ENCODE results near the gene GJA8.
"Not testable (repeated sequence)": the region's sequence is repeated elsewhere in the genome, so short reads cannot be mapped to it uniquely, and the experiment has no call there.

Gene GJA8

GRCh38 chr1:147902253-147902845 is at the start of gene GJA8:
Gene GJA8, plus strand, starts transcription at chr1:147902795. Its CDS starts 5,161 bp downstream, at chr1:147907956.
- no peak for DNase-seq

GRCh38 chr1:147853391-147853790 is 49.2 kb upstream of the GJA8 start:
- no peak for DNase-seq

- DNase-seq, result not testable (repeated sequence)
Observed at GRCh38 chr1:147854989-147855388, 47.6 kb upstream of the GJA8 start.

GRCh38 chr1:147855996-147856395 is 46.6 kb upstream of the GJA8 start:
- not testable (repeated sequence) for DNase-seq

GRCh38 chr1:147867204-147867603 is 35.4 kb upstream of the GJA8 start:
- DNase-seq, result not testable (repeated sequence)

- DNase-seq, result no peak
Observed at GRCh38 chr1:147878022-147878421, 24.6 kb upstream of the GJA8 start.

GRCh38 chr1:147879911-147880310 is 22.7 kb upstream of the GJA8 start:
- DNase-seq, result no peak

GRCh38 chr1:147882535-147882934 is 20.1 kb upstream of the GJA8 start:
- no peak for DNase-seq

- peak; percentile 62 for DNase-seq
Observed at GRCh38 chr1:147890177-147890790, 12.3 kb upstream of the GJA8 start.

GRCh38 chr1:147891088-147891487 is 11.5 kb upstream of the GJA8 start:
- no peak for DNase-seq

GRCh38 chr1:147892216-147892615 is 10.4 kb upstream of the GJA8 start:
- DNase-seq, result peak; percentile 35

GRCh38 chr1:147892731-147893214 is 9.8 kb upstream of the GJA8 start:
- DNase-seq, result peak; percentile 70

GRCh38 chr1:147895123-147895522 is 7.5 kb upstream of the GJA8 start:
- no peak for DNase-seq

GRCh38 chr1:147897029-147897752 is 5.4 kb upstream of the GJA8 start:
- no peak for DNase-seq

GRCh38 chr1:147897789-147898188 is 4.8 kb upstream of the GJA8 start:
- no peak for DNase-seq

- DNase-seq, result no peak
Observed at GRCh38 chr1:147904726-147905125, 2.1 kb downstream of the GJA8 start.

- no peak for DNase-seq
Observed at GRCh38 chr1:147907786-147908509, 5.4 kb downstream of the GJA8 start.

GRCh38 chr1:147912553-147912952 is 10.0 kb downstream of the GJA8 start:
- no peak for DNase-seq

- no peak for DNase-seq
Observed at GRCh38 chr1:147913362-147913942, 10.9 kb downstream of the GJA8 start.

- no peak for DNase-seq
Observed at GRCh38 chr1:147919896-147920295, 17.3 kb downstream of the GJA8 start.

GRCh38 chr1:147924813-147925212 is 22.2 kb downstream of the GJA8 start:
- DNase-seq, result no peak

GRCh38 chr1:147927215-147927614 is 24.6 kb downstream of the GJA8 start:
- not testable (repeated sequence) for DNase-seq

GRCh38 chr1:147927689-147928088 is 25.1 kb downstream of the GJA8 start:
- DNase-seq, result not testable (repeated sequence)

All from NCI-H510A treated with DMSO at 0.1 percent for 48 hours (cell line).